Measurements from ENCODE around the gene IWS1. TPM values are rescaled to one million over a fixed set of nuclear protein-coding genes. Genes with fewer than 3 reads are reported as not detected.

The IWS1 gene
- total and polyA plus RNA-seq, 10 of the 15 experiments (the other 5 are each of a cell fraction or from before 2014, with no cell fraction given): 21.9 to 68.9 (median 45.8) TPM

DNA sequence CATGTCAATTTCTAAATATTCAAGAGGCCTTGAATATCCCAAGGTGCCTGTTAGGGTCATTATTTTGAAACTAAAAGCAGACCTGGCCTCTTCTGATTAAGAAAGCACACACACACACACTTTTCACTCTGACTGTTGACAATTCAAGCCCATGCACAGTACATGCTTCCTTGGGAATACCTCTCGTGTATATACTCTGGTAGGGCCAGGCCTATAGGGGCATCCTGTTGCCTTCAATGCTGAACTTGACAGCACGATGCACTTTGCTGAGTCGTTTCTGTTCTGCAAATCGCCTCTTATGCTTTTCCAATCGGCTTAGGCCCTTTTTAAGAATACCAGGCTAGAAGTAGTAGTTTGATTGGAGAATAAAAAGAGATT is 40.6 kb downstream of the IWS1 start:
- H4K20me1 ChIP-seq (ENCODE audit: control insufficient read depth, insufficient read depth): no peaks in the 10 kb centered on the region
- no peak overlapping the region for H3K9ac ChIP-seq (ENCODE audit: control insufficient read depth, insufficient read depth, low read length)
- ATAC-seq (no peak), DNase-seq (ENCODE audit: low read depth, low spot score) (no peak), FAIRE-seq (no peak)
- SMC1A ChIA-PET (ENCODE audit: uncharacterized antibody, unreplicated experiment): interaction anchor here (1.1 kb wide), 1 partner anchor 24 kb away, joined by 7 read pairs; no protein-coding TSS in a partner anchor
- peaks cover 21 to 26% of the 10 kb centered on the region in 2 experiments for H3K36me3 ChIP-seq (ENCODE audit: control insufficient read depth in 2 of 2, insufficient read depth in 2 of 2, low read length in 1 of 2)
- no peaks in the 10 kb centered on the region for H3K79me2 ChIP-seq (ENCODE audit: control insufficient read depth, insufficient read depth, low read length)
- no peaks in the 10 kb centered on the region for H3K27me3 ChIP-seq (replicated peaks in 1 of 2; ENCODE audit: control insufficient read depth in 2 of 2, insufficient read depth in 2 of 2, low read length in 1 of 2)
- in situ Hi-C loops (cut with MboI): no loop called here
- no peak overlapping the region for H3K4me2 ChIP-seq (ENCODE audit: control insufficient read depth, insufficient read depth)
- H2AFZ ChIP-seq (ENCODE audit: control insufficient read depth, low read depth, low read length): no peak overlapping the region
- no peak overlapping the region for H3K4me3 ChIP-seq
- intact Hi-C loops (cut with micrococcal nuclease; ENCODE audit: unreplicated experiment): no loop called here
- RAD21 ChIA-PET (ENCODE audit: unreplicated experiment): no interaction called here
- WGBS (ENCODE audit: insufficient coverage, insufficient replicate concordance, low lambda C conversion rate, missing lambda C conversion rate): 75% methylated on average over 5 of the region's 5 CpGs
- H3K4me1 ChIP-seq (ENCODE audit: control insufficient read depth, insufficient read depth, low read length): no peaks in the 10 kb centered on the region
- H3K27ac ChIP-seq (ENCODE audit: control insufficient read depth, insufficient read depth): no peak overlapping the region
- TF ChIP-seq ZSCAN29 (IDR thresholded peaks at IDR 0.05): no peak
- TF ChIP-seq MYB (IDR thresholded peaks at IDR 0.05; ENCODE audit: borderline replicate concordance, low read depth, low read length): no peak
- TF ChIP-seq ETV6 (conservative IDR thresholded peaks at IDR 0.05 in 1 of 2, IDR thresholded peaks at IDR 0.05 in 1 of 2; ENCODE audit: borderline replicate concordance in 1 of 2, low read depth in 1 of 2): no peak
- TF ChIP-seq RAD21 (IDR thresholded peaks at IDR 0.05; ENCODE audit: insufficient read depth, low read depth, low read length): no peak
- no peak for TF ChIP-seq CEBPB (IDR thresholded peaks at IDR 0.05; ENCODE audit: borderline replicate concordance in 1 of 2, low read depth in 2 of 2, low read length in 2 of 2)
- POLR2A ChIA-PET: no interaction called here
- CTCF ChIA-PET: no interaction called here
- H3K9me3 ChIP-seq (replicated peaks; ENCODE audit: control insufficient read depth, insufficient read depth, low read length): no peaks in the 10 kb centered on the region
- BruUV-seq (replicated peaks): TSS peak; percentile 6

DNA sequence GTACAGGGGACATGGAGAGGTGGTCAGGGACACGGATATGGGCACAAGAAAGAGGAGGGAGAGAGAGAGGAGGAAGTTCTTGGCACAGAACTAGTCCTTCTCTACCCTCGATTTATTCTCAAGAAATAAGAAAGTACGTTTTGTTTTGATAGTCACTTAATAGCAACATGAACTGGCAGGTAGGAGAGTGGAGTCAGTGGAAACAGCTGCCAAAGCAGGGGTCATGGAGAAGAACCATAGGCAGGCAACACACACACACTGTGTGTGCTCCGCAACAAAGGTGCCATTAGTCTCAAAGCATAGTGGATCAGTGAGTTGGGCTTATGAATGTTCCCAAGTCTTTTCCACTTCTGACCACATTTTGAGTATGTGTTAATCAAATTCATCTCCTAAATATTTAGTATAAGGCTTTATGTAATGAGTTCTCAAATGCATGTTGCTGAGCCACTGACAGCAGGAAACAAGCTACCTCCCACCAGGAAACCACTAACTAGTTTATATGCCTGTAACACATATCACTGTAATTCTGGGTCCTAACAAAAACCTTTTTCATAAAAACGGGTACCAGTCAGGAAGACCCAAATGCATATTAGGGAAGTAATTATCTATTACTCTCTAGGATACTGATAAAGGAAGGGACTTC is 41.1 kb downstream of the IWS1 start:
- intact Hi-C loops (cut with micrococcal nuclease; ENCODE audit: unreplicated experiment): no loop called here
- Histone ChIP-seq H3K9me3 (replicated peaks; ENCODE audit: control insufficient read depth, insufficient read depth, low read length) (no peaks in the 10 kb centered on the region), H3K36me3 (ENCODE audit: control insufficient read depth in 2 of 2, insufficient read depth in 2 of 2, low read length in 1 of 2) (peaks cover 24% of the 10 kb centered on the region in 2 experiments), H3K4me3 (no peak overlapping the region), H3K27ac (ENCODE audit: control insufficient read depth, insufficient read depth) (no peak overlapping the region), H4K20me1 (ENCODE audit: control insufficient read depth, insufficient read depth) (no peaks in the 10 kb centered on the region), H3K79me2 (ENCODE audit: control insufficient read depth, insufficient read depth, low read length) (no peaks in the 10 kb centered on the region), H2AFZ (ENCODE audit: control insufficient read depth, low read depth, low read length) (no peak overlapping the region), H3K27me3 (replicated peaks in 1 of 2; ENCODE audit: control insufficient read depth in 2 of 2, insufficient read depth in 2 of 2, low read length in 1 of 2) (no peaks in the 10 kb centered on the region), H3K4me2 (ENCODE audit: control insufficient read depth, insufficient read depth) (no peak overlapping the region), H3K4me1 (ENCODE audit: control insufficient read depth, insufficient read depth, low read length) (no peaks in the 10 kb centered on the region), H3K9ac (ENCODE audit: control insufficient read depth, insufficient read depth, low read length) (no peak overlapping the region)
- in situ Hi-C loops (cut with MboI): no loop called here
- ChIA-PET CTCF (no interaction called here), RAD21 (ENCODE audit: unreplicated experiment) (no interaction called here), POLR2A (no interaction called here), SMC1A (ENCODE audit: uncharacterized antibody, unreplicated experiment) (interaction anchor here (1.1 kb wide), 1 partner anchor 25 kb away, joined by 7 read pairs; no protein-coding TSS in a partner anchor)
- no peak for FAIRE-seq
- no peak for DNase-seq (ENCODE audit: low read depth, low spot score)
- ATAC-seq: no peak
- no TSS peak for BruUV-seq (replicated peaks)
- 65% methylated on average over 5 of the region's 5 CpGs for whole genome bisulfite sequencing (ENCODE audit: insufficient coverage, insufficient replicate concordance, low lambda C conversion rate, missing lambda C conversion rate)
- TF ChIP-seq, protein P1, sequence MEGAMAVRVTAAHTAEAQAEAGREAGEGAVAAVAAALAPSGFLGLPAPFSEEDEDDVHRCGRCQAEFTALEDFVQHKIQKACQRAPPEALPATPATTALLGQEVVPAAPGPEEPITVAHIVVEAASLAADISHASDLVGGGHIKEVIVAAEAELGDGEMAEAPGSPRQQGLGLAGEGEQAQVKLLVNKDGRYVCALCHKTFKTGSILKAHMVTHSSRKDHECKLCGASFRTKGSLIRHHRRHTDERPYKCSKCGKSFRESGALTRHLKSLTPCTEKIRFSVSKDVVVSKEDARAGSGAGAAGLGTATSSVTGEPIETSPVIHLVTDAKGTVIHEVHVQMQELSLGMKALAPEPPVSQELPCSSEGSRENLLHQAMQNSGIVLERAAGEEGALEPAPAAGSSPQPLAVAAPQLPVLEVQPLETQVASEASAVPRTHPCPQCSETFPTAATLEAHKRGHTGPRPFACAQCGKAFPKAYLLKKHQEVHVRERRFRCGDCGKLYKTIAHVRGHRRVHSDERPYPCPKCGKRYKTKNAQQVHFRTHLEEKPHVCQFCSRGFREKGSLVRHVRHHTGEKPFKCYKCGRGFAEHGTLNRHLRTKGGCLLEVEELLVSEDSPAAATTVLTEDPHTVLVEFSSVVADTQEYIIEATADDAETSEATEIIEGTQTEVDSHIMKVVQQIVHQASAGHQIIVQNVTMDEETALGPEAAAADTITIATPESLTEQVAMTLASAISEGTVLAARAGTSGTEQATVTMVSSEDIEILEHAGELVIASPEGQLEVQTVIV (IDR thresholded peaks at IDR 0.05; ENCODE audit: borderline replicate concordance, partially characterized antibody): no peak
- no peak for TF ChIP-seq NFYB (IDR thresholded peaks at IDR 0.05; ENCODE audit: insufficient read depth, low read depth, low read length)
- TF ChIP-seq NFYA (IDR thresholded peaks at IDR 0.05; ENCODE audit: borderline replicate concordance, low read depth, low read length): no peak
- TF ChIP-seq RB1 (IDR thresholded peaks at IDR 0.05; ENCODE audit: borderline replicate concordance): no peak
- no peak for TF ChIP-seq POLR2AphosphoS2 (IDR thresholded peaks at IDR 0.05; ENCODE audit: low read depth, low read length)
- no peak for TF ChIP-seq PAX5 (IDR thresholded peaks at IDR 0.05; ENCODE audit: borderline replicate concordance, low read depth, low read length)
- TF ChIP-seq CEBPB (IDR thresholded peaks at IDR 0.05; ENCODE audit: borderline replicate concordance in 1 of 2, low read depth in 2 of 2, low read length in 2 of 2): no peak
- no peak for TF ChIP-seq TCF7 (IDR thresholded peaks at IDR 0.05; ENCODE audit: borderline replicate concordance)

Measured in GM12878 (cell line).